GM18951 (cell line): Measurements from ENCODE around the gene KCNC2.

ENCODE experiments used
- POLR2A ChIP-seq: IDR thresholded peaks from 4 replicates; pipeline ENCODE4 v1.6.1; 2011; ENCODE audit warnings: mild to moderate bottlenecking; ENCODE audit not compliant: insufficient read length, insufficient read depth; ENCODE audit errors: extremely low read depth
- in situ Hi-C: fragments of 300-500 bp; cut with MboI; formaldehyde crosslinking; loops from one replicate; pipeline ENCODE4 v1.12.0; 2022; ENCODE audit warnings: low sequenced_read_pairs, mixed read lengths, inconsistent platforms; ENCODE audit not compliant: unreplicated experiment

Gene KCNC2

DNA sequence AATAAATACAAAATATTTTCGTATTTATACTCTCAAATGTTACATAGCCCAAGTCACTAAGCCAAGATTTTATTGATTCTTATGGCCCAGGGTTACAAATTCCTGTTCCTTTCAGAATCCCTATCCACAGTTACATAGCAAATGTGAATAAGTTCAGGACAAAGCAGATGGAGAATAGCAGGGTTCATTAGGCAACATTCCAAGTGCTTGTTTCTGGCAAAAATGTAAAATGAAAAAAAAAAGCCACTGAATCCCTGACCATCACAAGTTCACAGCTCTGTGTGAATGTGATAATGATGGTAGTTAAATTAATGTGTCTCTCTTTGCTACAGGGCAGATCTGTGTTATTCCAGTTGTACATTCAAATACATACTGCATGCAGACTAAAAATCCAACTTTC is 74.6 kb downstream of the KCNC2 start:
- in situ Hi-C loops, result no loop called here
- TF ChIP-seq POLR2A, result no peak

DNA sequence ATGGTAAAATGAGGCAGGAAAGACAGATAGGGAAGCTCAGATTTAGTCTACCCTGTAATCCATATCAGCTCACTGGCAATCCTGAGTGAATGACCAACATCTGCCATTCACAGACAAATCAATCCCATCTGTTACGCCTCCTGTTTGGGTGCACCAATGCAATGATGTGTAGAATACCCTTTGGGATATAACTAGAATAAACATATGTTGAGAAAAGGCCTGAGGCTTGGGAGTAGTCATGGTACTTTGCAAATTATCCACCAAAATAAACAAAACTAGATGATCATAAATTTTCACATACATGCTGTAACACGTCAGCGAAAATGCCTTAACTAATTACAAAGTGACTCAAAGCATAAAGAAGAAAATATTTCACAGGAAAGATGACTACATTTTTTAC is 78.8 kb downstream of the KCNC2 start:
- in situ Hi-C loops, result no loop called here
- no peak for TF ChIP-seq POLR2A

DNA sequence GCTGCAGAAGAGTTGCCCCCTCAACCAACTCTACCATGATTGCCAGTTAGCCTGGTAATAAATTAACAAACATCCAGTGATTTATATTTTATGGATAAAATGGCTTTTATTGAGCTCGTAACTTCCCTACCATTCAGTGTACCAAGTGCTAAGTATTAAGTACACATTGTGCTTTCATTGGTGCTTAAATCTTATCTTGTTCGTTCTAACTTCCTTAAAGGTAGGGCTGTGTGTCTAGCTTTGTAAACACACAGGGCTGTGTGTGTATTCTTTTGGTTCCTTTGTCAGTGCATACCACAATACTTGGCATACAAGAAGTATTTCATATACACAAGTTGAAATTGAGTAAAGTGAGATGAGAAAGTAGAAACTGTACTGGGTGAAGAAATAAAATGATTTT is 80.4 kb downstream of the KCNC2 start:
- no peak for TF ChIP-seq POLR2A
- in situ Hi-C loops, result no loop called here

DNA sequence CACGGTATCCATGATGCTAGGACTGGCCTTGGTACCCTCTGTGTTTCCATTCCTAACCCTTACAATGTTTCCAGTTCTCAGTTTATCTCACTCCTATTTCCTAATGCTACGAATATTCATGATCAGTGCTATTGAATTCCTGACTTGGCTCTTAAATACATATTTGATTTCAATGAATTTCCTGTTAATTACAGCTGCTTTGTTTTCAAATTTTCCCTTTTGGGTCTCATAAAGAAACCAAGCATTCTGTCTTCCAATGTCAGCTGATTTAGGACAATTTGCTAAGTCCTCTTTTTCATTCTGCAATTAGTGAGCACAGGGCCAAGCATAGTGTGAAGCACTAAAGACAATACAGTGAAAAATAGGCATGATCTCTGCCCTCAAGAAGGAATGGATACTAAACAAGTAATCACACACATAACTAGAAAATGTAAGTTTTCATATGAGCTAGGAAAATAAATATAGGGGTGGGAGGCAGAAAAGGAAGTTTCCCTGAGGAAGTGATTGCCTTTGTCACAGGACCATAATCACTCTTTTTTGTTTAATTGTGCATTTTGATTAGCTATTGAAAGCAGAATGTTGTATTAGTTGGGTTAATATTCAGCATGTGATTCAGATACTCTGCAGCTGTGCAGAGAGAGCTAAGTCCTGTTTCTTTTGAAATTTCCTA is 88.5 kb downstream of the KCNC2 start:
- no peak for TF ChIP-seq POLR2A
- in situ Hi-C loops, result no loop called here

DNA sequence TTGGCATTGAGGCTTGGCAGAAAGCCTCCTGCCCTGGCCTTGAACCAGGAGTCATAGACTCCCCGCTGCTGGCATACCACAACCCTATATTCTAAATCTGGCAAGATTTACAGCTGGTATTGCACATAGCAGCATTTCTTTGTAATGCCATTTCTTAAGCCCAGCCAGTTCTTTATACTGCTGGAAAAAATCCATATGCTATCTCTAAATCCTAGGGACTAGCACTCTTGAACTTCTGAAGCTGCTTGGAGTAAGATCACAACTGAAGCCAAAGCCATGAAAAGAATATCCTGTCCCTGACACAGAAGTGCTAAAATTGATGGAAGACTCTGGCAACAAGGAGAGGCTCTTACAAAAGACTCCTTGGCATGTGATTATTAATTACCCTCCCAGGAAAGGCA is 89.3 kb downstream of the KCNC2 start:
- TF ChIP-seq POLR2A, result no peak
- in situ Hi-C loops, result no loop called here

DNA sequence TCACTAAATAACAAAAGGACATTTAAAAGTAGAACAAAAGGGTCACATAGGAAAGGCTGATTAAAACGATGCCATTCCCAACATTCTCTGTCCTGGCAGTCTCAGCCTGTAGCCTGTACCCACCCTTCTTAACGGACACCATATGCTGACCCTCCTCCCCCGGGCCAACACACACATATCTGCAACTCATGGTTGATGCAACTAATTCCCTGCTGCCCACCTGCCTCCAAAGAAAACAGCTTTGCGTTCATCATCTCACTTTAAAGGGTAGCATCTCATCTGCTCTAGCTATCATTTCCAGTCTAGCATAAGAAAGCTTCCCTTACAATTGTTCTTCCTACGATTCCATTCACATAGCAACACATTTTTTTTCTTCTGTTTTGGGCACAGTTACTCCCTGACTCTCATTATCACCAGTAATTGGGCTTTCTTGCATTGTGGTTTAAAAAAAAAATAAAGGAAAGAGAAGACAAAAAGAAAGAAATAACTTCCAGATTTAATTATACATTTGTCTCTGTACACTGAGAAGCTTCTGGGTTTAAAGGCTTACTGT is 92.9 kb downstream of the KCNC2 start:
- in situ Hi-C loops, result no loop called here
- no peak for TF ChIP-seq POLR2A

DNA sequence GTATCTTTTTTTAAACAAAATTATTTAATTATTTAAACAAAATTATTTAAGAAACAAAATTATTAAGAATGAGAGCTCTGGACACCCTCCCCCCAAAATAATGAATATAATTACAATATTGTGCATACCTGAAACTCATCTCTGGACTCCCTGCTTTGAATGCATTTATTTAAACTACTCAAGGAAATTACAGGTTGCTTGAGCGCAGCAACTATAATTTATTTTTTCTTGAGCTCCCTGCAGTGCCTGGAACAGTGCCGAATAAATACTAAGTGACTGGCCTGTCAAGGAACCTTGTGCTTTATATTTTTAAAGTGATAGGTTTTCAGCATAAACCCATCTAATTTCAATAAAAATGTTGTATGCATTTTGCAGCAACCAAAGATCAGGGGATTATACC is 93.9 kb downstream of the KCNC2 start:
- no peak for TF ChIP-seq POLR2A
- in situ Hi-C loops, result no loop called here

DNA sequence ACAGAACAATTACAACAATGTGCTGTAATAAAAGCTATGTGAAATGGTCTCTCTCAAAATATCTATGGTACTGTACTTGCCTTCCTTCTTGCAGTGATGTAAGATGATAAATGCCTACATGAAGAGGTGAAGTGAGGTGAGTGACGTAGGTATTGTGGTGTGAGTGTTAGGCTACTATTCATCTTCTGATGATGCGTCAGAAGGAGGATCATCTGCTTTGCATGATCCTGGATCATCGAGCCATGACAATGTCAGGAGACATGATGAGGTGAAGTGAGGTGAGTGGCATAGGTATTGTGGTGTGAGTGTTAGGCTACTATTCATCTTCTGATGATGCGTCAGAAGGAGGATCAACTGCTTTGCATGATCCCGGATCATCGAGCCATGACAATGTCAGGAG is 105.8 kb downstream of the KCNC2 start:
- no peak for TF ChIP-seq POLR2A
- in situ Hi-C loops, result no loop called here

DNA sequence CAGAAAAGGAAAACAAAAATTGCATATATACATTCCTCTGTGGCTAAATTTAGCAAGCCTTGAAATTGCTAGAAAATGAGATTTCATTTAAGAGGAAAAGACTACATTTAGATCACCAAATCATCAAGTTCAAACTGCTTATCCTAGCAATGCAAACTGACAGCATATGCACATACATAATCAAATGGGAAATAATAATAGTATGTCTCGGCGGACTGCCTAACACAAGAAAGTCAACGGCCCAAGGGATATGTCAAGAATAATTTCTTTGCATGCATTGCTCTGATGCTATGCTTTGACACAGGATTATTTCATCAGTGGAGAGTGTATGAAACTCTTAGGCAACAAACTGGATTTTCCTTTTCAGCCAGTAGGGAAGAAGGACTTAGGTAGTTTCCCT is 107.9 kb downstream of the KCNC2 start:
- no peak for TF ChIP-seq POLR2A
- in situ Hi-C loops, result no loop called here

DNA sequence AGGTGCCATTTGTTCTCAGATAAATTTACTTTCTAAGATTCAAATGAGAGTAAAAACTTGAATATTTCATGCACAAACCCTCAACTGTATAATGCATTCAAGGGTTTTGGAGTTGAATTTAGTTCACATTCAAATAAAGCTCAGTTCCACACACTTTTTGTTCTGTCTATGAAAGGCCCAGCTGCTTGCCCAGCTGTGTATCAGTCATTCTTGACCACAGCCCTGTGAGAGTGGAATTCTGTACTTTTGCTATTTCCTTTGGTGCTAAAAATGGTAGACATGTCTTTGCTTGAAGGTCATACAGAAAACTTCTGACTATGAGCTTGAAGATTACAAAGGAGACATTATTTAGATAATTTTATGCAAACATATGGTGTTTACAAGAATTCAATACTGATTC is 110.4 kb downstream of the KCNC2 start:
- in situ Hi-C loops, result no loop called here
- TF ChIP-seq POLR2A, result no peak

DNA sequence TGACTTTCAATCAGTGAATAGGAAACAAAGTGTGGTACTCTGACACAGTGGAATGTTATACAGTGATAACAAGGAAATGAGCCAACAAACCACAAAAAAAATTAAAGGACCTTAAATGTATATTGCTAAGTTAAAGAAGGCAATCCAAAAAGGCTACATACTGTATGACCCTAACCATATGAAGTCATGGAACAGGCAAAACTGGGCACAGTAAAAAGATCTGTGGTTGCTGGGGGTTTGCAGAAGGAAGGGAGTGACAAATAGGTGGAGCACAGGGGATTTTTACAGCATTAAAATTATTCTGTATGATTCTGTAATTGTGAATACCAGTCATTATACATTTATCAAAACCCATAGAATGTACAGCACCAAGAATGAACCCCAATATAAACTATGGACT is 112.6 kb downstream of the KCNC2 start:
- no peak for TF ChIP-seq POLR2A
- in situ Hi-C loops, result no loop called here

DNA sequence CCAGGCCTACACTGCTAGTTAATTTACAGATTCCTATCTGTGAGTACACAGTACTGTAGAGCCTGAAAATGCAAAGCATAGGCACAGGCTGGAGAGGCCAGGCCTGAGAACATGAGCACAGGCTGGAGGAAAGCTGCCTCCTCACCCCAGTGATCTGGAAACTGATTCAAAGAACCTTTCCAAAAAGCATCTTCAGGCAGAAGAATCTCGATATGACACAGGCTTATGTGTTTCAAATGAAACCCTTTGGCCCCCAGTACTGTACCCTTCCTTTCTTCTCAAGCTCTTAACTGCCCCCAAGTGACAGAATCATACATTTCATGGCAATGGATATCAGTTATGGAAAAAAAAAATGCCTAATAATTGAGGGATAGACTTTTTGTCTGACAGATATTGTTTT is 122.0 kb downstream of the KCNC2 start:
- in situ Hi-C loops, result no loop called here
- TF ChIP-seq POLR2A, result no peak

DNA sequence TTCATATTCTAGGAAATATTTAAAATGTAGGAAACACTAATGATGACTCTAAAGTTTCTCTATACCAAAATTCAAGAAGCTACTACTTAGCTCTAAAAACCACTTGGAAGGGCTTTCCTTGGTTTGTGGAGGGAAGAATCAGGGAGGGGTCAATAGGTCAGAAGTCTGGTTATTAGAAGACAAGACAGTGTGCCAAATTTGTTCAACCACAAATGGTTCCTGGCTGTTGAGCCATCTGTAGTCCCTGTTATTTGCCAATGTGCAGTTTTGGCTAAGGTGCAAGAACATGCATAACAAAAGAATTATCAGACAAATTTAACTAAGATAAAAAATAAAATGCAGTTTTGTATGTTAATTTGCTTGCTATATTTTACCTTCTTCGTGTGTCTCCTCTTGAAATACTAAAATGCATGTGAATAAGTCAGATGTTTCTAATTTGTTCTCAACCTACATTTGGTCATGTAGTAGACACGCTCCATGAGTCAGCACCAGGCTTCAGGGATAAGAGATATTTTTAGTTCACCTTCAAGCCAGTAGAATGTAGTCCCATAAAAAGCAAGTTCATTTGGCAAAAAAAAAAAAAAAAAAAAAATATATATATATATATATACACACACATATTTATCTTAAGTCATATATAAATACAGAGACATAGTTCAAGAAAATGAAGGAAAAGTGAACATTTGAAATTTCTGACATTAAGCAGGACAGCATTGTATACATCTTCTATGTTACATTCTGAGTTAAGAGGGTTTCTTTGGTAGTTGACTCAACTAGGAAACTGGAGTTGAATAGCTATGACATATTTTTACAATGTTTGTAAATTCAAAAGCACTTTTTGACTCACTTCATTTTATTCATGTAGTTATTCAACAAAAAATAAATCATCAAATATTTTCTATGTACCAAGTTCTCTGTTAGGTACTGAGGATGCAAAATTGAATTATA is 123.3 kb downstream of the KCNC2 start:
- TF ChIP-seq POLR2A, result no peak
- in situ Hi-C loops, result no loop called here

DNA sequence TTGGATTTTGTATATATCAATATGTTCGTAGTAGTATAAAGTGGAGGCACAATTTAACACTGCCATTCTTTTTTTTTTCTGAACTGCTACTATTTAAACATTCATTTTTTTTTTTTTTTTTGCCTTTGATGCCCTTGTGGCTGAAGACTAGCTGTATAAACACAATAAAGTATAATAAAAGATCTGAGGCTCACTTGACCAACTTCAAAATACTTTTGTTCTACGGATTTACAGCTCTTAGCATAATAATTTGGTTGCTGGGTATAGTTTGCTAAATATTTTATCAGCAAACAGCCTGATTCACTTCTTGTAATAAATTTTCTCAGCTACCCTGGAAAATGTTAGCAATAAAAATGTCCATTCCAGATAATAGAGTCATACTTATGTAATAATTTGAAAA is 128.3 kb downstream of the KCNC2 start:
- TF ChIP-seq POLR2A, result no peak
- in situ Hi-C loops, result no loop called here
